Sigmoid colon (tissue), 7 donors: Measurements from ENCODE around the gene DTNBP1. TPM values are rescaled to one million over a fixed set of nuclear protein-coding genes. Genes with fewer than 3 reads are reported as not detected.
"Not testable (repeated sequence)": the region's sequence is repeated elsewhere in the genome, so short reads cannot be mapped to it uniquely, and the experiment has no call there.

Source experiments
- DNase-seq: peaks from one replicate; pipeline ENCODE4 v3.0.0-alpha.2; 2019
- H3K27ac ChIP-seq, 4 donors: fragments of 200-600 bp; sonication (generic); one replicate each; pipeline ENCODE4 v1.5.1; 2016 to 2019; ENCODE audit warnings: mild to moderate bottlenecking in 1 of 4
- H3K27me3 ChIP-seq, 3 donors: fragments of 200-600 bp; sonication (generic); one replicate each; pipeline ENCODE4 v1.5.1; 2019; ENCODE audit warnings: mild to moderate bottlenecking in 1 of 3
- H3K36me3 ChIP-seq, 4 donors: fragments of 200-600 bp; sonication (generic); one replicate each; pipeline ENCODE4 v1.5.1; 2016 to 2019
- H3K4me1 ChIP-seq, 4 donors: fragments of 200-600 bp; sonication (generic); one replicate each; pipeline ENCODE4 v1.5.1; 2017 to 2019
- H3K4me3 ChIP-seq, 4 donors: fragments of 200-600 bp; sonication (generic); one replicate each; pipeline ENCODE4 v1.5.1; 2017 to 2019; ENCODE audit warnings: mild to moderate bottlenecking in 2 of 4, moderate library complexity in 1 of 4
- H3K9me3 ChIP-seq, 4 donors: fragments of 200-600 bp in 3 of 4; sonication (generic) in 3 of 4; one replicate each; pipeline versions ENCODE4 v1.5.1 to v1.6.1; 2013 to 2019
- EP300 ChIP-seq, 4 donors: sonication (generic); formaldehyde crosslinking; IDR thresholded peaks; one replicate each; pipeline ENCODE4 v1.6.1; 2017; ENCODE audit warnings: antibody characterized with exemption in 4 of 4
- POLR2A ChIP-seq, 2 donors: fragments of 450-650 bp; IDR thresholded peaks; one replicate each; pipeline ENCODE4 v1.6.1; 2016; ENCODE audit warnings: antibody characterized with exemption in 2 of 2, mild to moderate bottlenecking in 2 of 2, moderate library complexity in 2 of 2
- POLR2AphosphoS5 ChIP-seq, 4 donors: sonication (generic); formaldehyde crosslinking; IDR thresholded peaks; one replicate each; pipeline ENCODE4 v1.6.1; 2017; ENCODE audit warnings: antibody characterized with exemption in 4 of 4
- WGBS, 2 donors: extraction: QIAGEN DNeasy Blood & Tissue Kit; methylation state at CpG; one replicate each; pipeline ENCODE4 v1.1.7; 2013; 5-methylcytosine and 5-hydroxymethylcytosine counted together
- intact Hi-C: fragments of 100-400 bp; cut with DNase I; formaldehyde crosslinking; loops from one replicate; pipeline ENCODE4 v1.15.1; 2023
- polyA plus RNA-seq, 3 donors: library from polyadenylated mRNA; stranded (reverse); fragments of 200-250 nt; gene quantifications; one replicate each; pipeline ENCODE4 v1.2.3, GENCODE V29; 2013
- total RNA-seq, 4 donors: library from RNA; depleted of rRNA; stranded (reverse); fragments of >200 nt; gene quantifications; one replicate each; pipeline ENCODE4 v1.1.0, GENCODE V29; 2016
- TF ChIP-seq, protein P1 (sequence below), 4 experiments: fragments of 450-650 bp in 3 of 4; fragments of 200-600 bp in 1 of 4; IDR thresholded peaks; one replicate each; pipeline ENCODE4 v1.5.1; 2016 to 2019; ENCODE audit warnings: antibody characterized with exemption in 4 of 4, mild to moderate bottlenecking in 3 of 4, moderate library complexity in 2 of 4
- donor health status: healthy with polysubstance abuse.
- donor health status: Bipolar disorder and iron deficiency.
- donor health status: healthy.

DTNBP1 gene
- total and polyA plus RNA-seq, 7 donors: 12.8 to 25.8 (median 18.7) TPM

- intact Hi-C loops: no loop called here
- Histone ChIP-seq H3K4me3 (no peak overlapping the region), H3K9me3 (no peaks in the 10 kb centered on the region), H3K4me1 (peaks cover 0 to 17% (median 4%) of the 10 kb centered on the region in 4 donors), H3K36me3 (no peaks in the 10 kb centered on the region), H3K27me3 (no peaks in the 10 kb centered on the region), H3K27ac (no peak overlapping the region)
- TF ChIP-seq POLR2A (IDR thresholded peaks at IDR 0.05) (no peak), EP300 (IDR thresholded peaks at IDR 0.05) (no peak), POLR2AphosphoS5 (IDR thresholded peaks at IDR 0.05) (no peak)
- TF ChIP-seq, protein P1, sequence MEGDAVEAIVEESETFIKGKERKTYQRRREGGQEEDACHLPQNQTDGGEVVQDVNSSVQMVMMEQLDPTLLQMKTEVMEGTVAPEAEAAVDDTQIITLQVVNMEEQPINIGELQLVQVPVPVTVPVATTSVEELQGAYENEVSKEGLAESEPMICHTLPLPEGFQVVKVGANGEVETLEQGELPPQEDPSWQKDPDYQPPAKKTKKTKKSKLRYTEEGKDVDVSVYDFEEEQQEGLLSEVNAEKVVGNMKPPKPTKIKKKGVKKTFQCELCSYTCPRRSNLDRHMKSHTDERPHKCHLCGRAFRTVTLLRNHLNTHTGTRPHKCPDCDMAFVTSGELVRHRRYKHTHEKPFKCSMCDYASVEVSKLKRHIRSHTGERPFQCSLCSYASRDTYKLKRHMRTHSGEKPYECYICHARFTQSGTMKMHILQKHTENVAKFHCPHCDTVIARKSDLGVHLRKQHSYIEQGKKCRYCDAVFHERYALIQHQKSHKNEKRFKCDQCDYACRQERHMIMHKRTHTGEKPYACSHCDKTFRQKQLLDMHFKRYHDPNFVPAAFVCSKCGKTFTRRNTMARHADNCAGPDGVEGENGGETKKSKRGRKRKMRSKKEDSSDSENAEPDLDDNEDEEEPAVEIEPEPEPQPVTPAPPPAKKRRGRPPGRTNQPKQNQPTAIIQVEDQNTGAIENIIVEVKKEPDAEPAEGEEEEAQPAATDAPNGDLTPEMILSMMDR (IDR thresholded peaks at IDR 0.05): no peak
- WGBS, 2 donors: 95 to 97% methylated on average over 5 of the region's 5 CpGs
- DNase-seq: no peak
Observed at GRCh38 chr6:15546591-15546990, 116.2 kb downstream of the DTNBP1 start.

DNA sequence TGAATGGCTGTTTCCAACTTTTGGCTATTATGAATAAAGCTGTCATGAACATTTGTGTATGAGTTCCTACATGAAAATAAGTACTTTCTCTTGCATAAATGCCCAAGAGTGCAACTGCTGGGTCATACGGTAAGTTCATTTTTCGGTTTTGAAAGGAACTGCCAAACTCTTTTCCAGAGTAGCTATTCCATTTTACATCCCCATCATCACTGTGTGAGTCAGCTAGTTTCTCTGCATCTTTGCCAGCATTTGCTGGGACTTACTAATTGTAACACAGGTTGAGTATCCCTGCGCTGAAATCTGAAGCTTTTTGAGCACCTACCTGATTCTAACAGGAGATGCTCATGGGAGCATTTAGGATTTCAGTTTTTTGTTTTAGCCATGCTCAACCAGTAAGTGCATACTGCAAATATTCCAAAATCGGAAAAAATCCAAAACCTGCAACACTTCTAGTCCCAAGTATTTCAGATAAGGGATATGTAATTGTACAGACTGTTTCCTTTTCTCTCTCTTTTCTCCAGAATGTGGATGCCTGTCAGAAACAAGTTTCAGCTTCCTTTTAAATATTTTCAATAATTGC is 118.4 kb downstream of the DTNBP1 start:
- no peaks in the 10 kb centered on the region for H3K27me3 ChIP-seq
- H3K4me1 ChIP-seq: peaks cover 0 to 12% (median 4%) of the 10 kb centered on the region in 4 donors
- H3K4me3 ChIP-seq: no peak overlapping the region
- 94 to 97% methylated on average over 4 of the region's 4 CpGs for WGBS, 2 donors
- no peak overlapping the region for H3K27ac ChIP-seq
- TF ChIP-seq EP300 (IDR thresholded peaks at IDR 0.05): no peak
- TF ChIP-seq, protein P1 (IDR thresholded peaks at IDR 0.05): no peak
- no peak for TF ChIP-seq POLR2A (IDR thresholded peaks at IDR 0.05)
- no peaks in the 10 kb centered on the region for H3K9me3 ChIP-seq
- no peaks in the 10 kb centered on the region for H3K36me3 ChIP-seq
- DNase-seq: no peak
- intact Hi-C loops: no loop called here

DNA sequence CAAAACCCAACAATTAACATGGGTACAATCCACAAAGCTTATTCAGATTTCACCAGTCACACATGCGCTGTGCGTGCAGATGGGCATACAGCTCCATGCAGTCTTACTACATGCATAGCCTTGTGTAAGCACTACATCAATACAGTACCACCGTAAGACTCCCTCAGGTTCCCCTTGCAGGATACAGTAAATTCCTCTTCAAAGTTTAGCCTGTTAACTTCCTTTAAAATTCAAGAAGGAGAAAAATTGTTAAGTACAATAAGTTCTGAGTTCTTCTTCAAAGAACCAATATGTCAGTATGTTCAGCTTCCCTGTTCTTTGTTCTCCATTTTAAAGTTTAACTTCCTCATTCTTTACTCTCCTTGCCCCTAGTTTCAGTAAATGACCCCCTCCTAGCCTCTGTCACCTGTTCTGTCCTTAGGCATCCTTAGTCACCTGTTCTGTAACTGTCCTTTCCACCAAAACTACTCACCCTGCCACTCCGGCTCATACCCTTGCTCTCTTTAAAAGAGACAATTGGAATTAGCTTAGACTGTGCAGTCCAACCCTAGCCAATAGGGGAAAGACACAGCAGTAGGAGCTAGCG is 119.4 kb downstream of the DTNBP1 start:
- intact Hi-C loops, H3K27ac ChIP-seq, H3K36me3 ChIP-seq, H3K27me3 ChIP-seq, DNase-seq, H3K9me3 ChIP-seq, H3K4me3 ChIP-seq: not testable (repeated sequence)
- H3K4me1 ChIP-seq: peaks cover 0 to 12% (median 4%) of the 10 kb centered on the region in 4 donors
- WGBS, 2 donors: 93 to 97% methylated on average over 5 of the region's 5 CpGs

- 91 to 95% methylated on average over 7 of the region's 7 CpGs for WGBS, 2 donors
Observed at GRCh38 chr6:15539722-15540270, 123.0 kb downstream of the DTNBP1 start.

More at GRCh38 chr6:15539722-15540270, 123.0 kb downstream of the DTNBP1 start:
- TF ChIP-seq POLR2A (IDR thresholded peaks at IDR 0.05): no peak
- no peak for TF ChIP-seq EP300 (IDR thresholded peaks at IDR 0.05)
- no peak for TF ChIP-seq POLR2AphosphoS5 (IDR thresholded peaks at IDR 0.05)
- TF ChIP-seq, protein P1 (IDR thresholded peaks at IDR 0.05): no peak
- no peak for DNase-seq
- peaks cover 0 to 21% (median 16%) of the 10 kb centered on the region in 4 donors for H3K4me1 ChIP-seq
- no peaks in the 10 kb centered on the region for H3K36me3 ChIP-seq
- H3K27ac ChIP-seq: no peak overlapping the region
- intact Hi-C loops: no loop called here
- H3K9me3 ChIP-seq: no peaks in the 10 kb centered on the region
- no peaks in the 10 kb centered on the region for H3K27me3 ChIP-seq
- H3K4me3 ChIP-seq: no peak overlapping the region
